HL-60/S4 treated with phorbol 12-myristate 13-acetate at 8.2 ng/mL for 4 days and 3 days (cell line): ENCODE measurements around the gene HS1BP3.

ENCODE experiments used
- in situ Hi-C: fragments of 300-500 bp; cut with MboI; formaldehyde crosslinking; loops from 2 replicates; pipeline ENCODE4 v1.15.0; 2022; ENCODE audit warnings: low sequenced_read_pairs

Gene HS1BP3

DNA sequence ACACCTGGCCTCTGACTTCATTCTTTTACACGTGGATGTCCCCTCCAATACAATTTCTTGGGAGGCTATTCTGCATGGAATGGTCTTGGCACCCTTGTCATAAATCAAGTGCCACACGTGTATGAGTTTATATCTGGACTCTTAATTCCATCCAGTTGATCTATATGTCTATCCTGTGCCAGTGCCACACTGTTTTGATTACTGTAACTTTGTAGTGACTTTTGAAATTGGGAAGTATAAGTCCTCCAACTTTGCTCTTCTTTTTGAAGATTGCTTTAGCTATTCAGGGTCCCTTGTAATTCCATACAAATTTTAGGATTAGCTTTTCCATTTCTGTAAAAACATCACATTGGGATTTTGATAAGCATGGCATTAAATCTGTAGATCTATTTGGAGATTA is 43.5 kb downstream of the HS1BP3 start:
- in situ Hi-C loops = no loop called here

DNA sequence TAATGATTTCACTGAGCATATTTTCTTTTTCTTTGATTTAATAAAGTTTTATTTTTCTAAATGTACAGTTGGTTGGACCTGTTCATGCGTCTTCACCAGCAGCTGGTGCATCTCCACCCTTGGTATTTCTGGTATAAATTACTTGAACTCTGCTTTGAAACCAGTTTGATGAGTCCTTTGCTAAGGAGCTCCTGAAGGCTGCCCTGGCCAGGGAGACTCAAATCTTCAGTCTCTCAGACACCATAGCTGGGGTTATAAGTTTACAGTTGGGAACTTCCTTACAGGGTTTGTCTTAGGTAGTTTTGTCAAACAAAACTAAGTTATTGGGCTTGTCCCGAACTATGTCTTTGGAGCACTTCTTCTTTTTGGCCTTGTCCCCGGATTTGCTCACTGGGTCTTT is 44.7 kb downstream of the HS1BP3 start:
- in situ Hi-C loops = no loop called here

DNA sequence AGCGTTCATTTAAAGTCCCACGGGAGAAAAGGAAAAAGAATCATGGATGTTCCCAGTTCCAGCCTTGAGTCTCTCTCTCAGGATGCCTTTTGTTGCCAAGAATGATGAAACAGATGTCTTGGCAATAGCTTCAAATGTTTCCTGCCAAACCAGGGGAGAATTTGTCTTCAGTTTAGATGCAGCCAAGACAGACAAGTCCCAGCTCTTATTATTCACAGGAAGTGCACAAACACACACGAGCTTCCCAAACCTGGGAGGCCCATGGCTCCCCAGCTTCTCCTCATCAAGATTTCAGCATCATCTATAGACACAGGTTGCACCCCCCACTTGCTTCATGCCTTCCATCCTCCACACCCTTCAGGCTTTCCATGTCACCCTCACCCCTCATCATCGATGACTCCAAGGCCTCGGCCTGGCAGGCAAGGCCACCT is 45.9 kb downstream of the HS1BP3 start:
- in situ Hi-C loops = no loop called here

DNA sequence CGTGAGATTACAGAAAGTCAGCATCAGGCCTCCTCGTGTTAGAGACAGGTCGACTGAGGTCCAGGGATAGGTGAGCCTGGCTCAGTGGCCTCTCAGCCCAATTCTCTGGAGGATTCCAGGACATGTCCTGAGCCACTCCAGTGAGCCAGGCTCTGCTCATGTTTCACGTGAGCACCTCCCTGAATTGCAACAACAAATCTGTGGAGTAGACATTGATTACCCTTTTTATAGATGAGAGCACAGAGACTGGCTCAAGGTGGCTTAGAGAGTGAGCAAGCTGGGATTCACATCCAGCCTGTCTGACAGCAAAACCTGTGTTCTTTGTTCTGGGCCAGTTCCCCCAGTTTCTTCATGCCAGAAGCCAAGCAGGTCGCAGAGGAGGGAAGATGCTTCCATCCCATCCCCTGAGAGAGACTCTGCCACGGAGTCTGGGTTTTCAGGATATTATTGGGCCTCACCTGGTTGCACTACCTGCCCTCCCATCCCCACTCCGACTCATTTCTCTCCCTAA is 46.4 kb downstream of the HS1BP3 start:
- in situ Hi-C loops = no loop called here

DNA sequence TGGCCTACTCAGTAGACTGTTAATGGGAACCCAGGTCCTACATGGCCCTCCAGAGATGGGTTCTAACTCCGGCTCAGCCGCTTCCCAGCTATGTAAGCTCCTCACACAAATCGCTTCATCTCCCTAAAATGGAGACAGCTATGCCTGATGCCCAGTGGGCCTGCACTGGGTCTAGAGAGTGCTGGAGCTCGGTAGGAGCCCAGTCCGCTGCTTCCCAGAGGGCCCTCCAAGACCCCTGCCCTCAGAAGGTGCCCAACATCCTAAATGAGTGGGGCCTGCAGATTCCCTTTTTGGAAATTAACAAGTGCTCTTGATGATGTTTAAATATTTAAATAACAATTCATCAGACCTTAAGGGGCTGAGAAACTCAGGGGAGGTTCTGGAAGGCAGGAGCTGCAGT is 47.1 kb downstream of the HS1BP3 start:
- in situ Hi-C loops = no loop called here

DNA sequence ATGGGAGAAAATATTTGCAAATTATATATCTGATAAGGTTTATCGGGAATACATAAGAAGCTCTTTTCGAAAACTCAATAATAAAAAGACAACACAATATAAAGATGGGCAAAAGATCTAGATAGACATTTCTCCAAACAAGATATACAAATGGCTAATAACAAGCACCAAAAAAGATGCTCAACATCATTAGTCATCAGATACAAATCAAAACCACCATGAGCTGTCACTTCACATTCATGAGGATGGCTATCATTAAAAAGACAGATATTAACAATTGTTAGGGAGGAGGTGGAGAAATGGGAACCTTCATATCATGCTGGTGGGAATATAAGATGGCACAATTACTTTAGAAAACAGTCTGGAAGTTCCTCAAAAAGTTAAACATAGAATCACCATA is 48.1 kb downstream of the HS1BP3 start:
- in situ Hi-C loops = no loop called here

DNA sequence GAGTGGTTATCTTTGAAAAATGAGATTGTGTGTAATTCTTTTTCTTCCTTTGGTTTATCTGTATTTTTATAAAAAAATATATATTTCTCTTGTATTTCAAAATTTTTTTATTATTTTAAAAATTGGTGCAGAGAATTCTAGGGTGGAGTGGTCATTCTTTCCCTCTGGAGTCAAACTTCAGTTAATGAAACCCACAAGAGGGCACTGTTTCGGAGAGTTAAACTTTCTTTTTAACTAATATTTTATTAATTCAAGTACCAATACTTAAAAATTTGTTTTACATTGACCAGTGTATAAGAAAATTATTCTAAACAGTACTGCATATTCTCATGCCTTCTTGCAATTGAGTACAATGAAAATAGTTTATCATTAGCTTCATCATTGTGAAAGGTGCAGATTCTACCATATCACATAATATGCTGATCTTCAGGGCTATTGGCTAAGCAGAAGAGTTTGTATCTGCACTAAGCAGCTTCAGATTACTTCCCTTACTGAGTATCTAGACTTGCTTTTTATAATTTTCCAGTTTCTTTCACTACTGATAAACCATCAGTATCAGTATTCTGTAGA is 50.1 kb downstream of the HS1BP3 start:
- in situ Hi-C loops = no loop called here

DNA sequence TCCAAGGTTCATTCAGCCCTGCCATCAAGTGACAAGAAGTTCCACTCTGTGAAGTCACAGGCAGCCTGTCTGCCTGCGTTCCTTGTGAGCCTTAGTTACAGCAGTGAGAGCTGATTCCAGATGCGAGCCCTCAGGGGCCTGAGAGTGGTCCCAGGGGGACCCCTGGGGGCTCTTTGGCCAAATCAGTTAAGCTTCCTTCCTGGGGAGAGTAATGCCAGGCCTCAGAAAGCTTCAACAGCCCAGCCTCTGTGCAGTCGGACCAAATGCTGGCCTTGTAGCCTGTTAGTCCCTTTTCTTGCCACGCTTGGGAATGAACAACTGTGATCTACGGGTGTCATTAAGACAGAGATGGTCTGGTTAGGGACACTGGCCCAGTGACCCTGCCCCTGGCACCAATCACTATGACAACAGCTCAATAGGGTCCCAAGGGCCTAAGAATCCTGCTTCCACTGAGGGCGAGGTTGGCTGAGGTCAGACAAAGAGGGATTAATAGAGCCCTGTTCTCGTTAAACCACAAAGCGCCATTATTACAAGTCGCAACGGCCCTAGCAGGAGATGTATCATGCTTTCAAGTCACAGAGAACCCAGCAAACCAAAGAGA is 50.9 kb downstream of the HS1BP3 start:
- in situ Hi-C loops = no loop called here

DNA sequence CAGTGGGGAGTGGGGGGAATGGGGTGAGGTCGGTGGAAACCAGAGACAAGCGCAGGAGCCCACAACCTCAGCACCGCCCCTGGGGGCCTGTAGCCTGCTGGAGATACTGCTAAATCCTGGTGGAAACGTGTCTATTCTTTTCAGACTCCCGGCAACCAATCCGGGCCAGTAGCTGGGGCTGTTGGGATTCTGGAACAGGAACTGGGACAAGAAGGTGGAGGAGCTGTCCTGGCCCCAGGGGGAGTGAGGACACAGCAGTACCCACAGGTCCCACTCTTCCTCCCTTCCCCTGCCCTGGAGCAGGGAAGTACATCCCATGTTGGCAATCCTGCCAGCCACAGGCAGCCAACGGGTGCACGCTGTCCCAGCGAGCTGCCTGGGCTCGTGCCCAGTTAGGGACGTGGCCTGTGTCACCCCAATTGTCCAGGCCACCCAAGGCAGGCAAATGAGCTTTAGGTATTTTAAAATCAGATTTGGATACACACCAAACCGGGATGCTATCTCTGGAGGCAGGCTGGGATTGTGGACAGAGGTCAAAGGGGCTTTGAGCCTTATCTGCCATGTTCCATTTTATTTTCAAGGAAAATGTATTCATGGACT is 51.8 kb downstream of the HS1BP3 start:
- in situ Hi-C loops = no loop called here

DNA sequence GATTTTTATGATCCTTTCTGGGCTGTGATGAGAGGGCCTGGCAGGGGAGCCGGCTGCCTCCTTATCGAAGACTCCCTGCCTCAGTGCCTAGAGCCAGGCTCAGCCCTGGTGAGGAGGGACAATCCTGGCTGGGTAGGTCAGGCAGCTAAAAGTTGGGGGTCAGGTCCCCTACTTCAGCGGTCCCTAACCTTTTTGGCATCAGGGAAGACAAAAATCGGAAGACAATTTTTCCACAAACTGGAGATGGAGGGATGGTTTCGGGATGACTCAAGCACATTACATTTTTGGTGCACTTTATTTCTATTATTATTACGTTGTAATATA is 53.1 kb downstream of the HS1BP3 start:
- in situ Hi-C loops = no loop called here

DNA sequence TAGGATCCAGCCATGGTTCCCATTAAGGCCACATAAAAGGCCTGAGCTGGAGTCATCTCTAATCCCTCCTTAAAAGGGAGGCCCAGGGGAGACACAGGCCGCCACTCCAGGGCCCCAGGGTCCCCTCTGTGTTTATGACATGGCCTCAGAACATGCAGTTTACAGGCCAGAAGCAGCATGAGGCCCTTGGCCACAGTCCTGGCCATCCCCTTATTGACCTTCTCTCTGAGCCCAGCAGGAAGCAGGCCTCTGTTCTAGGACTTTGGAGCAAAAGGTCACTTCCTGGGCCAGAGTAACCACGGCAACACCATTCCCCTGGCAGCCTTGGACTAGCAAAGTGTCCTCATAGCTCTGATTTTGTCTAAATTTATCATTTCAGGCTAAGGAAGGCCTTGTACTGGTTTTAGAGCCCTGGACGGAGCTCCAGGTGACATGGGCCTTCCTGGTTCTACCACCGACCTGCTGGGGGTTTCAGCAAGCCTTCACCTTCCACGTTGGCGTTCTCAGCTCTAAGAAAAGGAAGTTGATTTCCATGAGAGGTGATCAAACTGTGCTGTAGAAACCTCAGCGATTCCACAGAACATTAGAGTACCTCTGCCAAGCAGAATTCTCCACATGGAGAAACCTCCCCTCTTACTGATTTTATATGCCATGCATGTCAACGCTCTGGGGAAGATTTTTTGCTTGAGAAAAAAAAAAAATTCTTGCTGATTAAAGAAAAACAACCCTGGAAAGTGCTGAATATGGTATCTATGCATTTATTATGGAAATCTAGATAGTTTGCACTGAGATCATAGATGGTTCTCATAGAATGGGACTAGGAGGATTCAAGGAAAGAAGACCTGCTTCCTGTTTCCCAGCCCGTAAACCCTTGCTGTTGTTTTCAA is 53.7 kb downstream of the HS1BP3 start:
- in situ Hi-C loops = no loop called here

DNA sequence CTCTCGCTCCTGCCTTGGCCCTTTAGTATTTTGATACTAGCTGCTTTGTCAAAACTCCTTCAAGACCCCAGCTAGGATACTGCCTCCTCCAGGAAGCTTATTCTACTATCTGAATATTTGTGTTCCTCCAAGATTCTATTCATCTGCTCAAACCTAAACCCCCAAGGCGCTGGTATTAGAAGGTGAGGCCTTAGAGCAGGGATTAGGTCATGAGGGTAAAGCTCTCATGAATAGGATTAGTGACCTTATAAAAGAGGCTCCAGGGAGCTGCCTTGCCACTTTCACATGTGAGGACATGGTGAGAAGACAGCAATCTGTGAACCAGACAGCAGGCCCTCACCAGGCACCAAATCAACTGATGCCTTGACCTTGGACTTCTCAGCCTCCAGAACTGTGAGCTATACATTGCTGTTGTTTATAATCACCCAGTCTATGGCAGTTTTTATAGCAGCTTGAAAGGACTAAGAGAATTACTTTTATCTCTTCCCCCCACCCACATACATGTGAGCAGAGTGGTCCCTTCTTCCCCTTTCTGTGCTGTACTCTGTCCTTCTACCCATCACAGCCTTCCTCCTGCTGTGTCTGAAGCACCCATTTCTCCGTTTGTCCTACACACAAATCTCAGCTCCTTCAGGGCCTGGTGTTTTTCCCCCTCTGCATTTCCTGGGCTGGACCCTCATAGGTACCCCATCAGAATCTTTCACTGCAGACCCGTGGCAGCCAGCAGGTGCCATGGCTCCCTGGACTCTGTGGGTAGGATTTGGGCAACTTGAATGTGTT is 54.5 kb downstream of the HS1BP3 start:
- in situ Hi-C loops = no loop called here

DNA sequence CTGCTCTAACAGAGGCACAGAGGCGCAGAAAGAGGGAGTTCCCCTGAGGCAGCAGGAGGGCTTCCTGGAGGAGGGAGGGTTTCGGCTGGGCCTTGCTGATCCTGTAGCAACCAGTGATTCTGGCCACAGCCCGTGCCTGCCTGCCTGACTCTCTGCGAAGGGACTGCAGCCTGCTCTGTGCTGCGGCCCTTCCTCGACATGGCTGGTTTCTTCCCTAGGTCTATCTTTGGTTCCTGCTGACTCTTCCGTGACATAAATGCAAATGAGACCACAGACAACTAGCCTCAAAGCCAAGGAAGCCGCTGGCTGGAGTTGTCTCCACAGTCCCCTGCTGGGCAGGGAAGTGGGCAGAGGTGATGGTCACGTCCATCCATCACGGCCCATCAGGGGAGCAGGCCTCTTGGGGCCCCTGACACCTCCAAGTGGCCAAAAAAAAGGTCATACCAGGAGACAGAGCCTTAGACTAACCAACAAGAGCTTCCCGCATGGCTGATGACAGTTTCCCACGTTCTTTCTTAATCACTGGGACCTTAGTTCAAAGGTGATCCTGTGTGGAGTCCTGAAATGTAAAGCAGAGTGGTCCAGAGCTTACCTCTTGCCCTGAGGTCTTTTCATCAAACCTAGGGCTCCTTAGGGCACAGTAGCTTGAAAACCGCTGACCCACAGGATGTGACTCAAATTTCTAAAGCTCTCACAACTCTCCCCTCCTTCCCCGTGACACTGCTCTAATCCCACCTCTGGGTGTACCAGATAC is 55.3 kb downstream of the HS1BP3 start:
- in situ Hi-C loops = no loop called here

DNA sequence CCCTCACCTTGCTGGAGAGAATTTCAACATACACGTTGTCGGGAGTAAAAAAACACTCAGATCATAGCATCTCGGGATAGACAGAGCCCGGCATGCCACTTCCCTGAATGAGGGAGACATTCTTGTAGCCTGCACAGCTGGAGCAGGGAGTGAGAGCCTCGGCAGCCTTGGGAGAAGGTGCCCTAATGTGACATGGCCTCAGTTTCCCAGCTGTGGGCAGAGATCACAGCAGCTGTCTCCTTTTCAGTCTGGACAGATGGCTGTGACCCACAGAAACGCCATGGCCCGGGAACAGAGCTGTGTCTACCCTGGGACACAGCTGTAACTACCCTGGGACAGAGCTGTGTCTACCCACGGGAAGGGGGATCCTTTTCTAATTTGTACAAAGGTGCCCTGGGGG is 55.9 kb downstream of the HS1BP3 start:
- in situ Hi-C loops = no loop called here

DNA sequence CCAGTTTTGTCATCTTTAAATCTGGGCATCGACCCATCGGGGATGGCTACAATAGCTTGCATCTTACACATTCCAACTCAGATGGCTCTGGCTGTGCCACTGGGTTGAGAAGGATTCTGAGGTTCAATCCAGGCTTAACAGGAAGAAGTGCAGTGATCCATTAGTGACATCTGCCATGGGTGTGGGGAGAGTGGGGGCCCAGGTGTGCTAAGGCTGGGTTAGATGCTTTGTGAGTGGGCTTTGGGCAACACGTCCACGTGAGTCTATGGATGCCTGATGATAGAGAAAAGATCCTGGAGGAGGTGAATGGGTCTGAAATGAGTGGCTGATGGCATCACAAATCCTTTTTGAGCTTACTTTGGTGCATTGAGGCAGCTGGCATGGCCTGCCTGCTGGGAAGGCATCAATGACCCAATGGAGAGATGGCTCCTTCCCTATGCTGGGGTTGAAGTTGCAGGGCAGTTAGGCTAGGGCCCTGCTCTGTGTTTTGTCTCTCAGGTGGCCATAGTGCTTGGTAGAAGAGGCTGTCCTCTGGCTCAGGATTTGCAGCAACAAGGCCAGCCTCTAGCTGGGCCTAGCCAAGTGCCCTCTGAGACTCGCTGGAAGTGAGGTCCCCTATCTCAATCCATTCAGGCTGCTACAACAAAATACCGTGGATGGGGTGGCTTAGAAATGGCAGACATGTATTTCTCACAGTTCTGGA is 56.7 kb downstream of the HS1BP3 start:
- in situ Hi-C loops = no loop called here

DNA sequence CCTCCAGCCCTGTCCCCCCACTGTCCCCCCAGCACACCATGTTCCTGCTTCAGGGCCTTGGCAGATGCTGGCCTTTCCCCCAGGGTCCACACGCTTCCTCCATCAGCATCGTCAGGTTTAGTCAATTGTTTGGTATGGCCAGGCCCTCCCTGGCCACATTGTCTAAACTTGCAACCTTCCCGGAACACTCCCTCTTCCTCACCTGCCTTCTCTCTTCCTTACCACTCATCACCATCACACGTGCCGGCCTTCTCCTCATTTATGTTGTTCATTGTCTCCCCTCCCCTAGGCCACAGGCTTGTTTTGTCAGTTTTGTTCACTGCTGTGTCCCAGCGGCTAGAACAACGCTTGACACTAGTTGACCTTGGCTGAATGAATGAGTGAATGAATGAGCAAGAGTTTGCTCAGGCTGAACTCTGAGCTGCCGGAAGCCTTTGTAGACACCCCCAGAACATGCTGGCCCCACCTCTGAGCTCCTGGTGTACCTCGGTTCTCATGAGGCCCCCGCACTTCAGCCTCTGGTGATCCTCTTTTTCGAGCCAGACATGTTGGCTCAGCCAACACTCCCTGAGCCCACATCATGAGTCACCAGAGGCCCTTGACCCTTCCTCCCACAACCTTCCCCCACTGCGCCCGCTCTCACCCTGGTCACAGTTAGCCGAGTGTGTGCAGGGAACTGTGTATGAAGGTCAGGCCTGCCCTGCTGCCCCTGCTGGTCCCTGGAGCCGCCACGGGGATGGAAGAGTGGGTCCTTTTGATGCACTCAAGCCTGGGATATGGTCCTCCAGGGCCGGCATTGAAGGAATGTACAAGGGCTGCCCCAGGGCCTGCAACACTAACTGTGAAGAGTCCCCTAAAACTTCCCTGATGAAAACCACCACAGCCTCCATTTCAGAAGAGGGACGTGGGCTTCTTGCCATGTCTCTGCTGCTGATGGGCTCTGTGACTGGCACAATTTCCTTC is 57.5 kb downstream of the HS1BP3 start:
- in situ Hi-C loops = no loop called here

DNA sequence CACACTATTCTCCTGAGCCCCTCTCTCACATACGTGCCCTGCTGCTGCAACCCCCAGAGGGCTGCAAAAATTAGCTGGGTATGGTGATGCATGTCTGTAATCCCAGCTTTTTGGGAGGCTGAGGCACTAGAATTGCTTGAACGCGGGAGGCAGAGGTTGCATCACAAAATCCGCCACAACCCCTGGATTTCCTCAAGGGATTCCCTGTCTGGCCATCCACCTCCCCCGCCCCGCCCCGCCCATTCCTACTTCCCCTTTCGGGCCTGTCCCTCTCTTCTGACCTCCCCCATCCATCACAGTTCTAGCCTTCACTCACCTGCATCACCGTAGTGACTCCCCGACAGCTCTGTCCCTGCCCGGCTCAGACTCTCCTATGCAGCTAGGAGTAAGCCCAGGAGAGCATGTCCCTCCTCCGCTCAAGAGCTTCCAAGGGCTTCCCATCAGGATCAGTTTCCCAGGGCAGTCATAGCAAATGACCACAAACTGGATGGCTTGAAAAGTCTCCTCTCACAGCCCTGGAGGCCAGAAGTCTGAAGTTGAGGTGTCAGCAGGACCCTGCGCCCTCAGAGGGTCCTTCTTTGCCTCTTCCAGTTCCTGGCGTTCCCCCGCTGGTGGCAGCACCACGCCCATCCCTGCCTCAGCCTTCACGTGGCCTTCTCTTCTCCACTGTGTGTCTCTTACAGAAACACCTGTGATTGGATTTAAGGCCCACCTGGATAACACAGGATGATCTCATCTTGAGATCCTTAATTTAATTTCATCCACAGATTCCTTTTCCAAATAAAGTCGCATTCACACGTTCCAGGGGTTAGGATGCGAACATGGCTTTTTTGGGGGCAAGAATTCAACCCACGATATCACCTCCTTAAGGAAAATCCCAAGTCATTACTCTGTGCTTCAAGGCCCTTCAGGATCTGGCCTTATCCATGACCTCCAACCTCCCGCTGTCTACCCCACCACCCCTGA is 58.5 kb downstream of the HS1BP3 start:
- in situ Hi-C loops = no loop called here
